K562 (cell line): ENCODE data around the gene RNU11. TPM values are rescaled to one million over a fixed set of nuclear protein-coding genes. Genes with fewer than 3 reads are reported as not detected.

Experiments used
- ARHGAP35 ChIP-seq: fragments of 450-650 bp; IDR thresholded peaks from 2 replicates; pipeline ENCODE4 v1.6.1; 2018; ENCODE audit not compliant: partially characterized antibody
- ATF1 ChIP-seq, 2 experiments: fragments of 450-650 bp in 1 of 2; IDR thresholded peaks; 2 replicates each; pipeline ENCODE4 v1.6.1; 2016; ENCODE audit warnings: missing compliant biosample characterization in 1 of 2, missing genetic modification characterization in 1 of 2
- BRD4 ChIP-seq: fragments of 200-600 bp; sonication (generic); IDR thresholded peaks from 2 replicates; pipeline ENCODE4 v1.6.1; 2017; ENCODE audit warnings: inconsistent platforms
- C11orf30 ChIP-seq: fragments of 450-650 bp; IDR thresholded peaks from 2 replicates; pipeline ENCODE4 v1.6.1; 2016; ENCODE audit warnings: low read depth, mild to moderate bottlenecking
- CBX3 ChIP-seq, 2 experiments: IDR thresholded peaks; 1 replicate in 1 of 2; 2 replicates in 1 of 2; pipeline ENCODE4 v1.6.1; 2012; ENCODE audit warnings: inconsistent platforms in 2 of 2, low read length in 2 of 2, borderline replicate concordance in 1 of 2, control low read depth in 1 of 2
- CHCHD3 ChIP-seq: fragments of 250-450 bp; sonication (Bioruptor Pico); IDR thresholded peaks from 2 replicates; pipeline ENCODE4 v2.1.2; 2022; ENCODE audit warnings: mild to moderate bottlenecking
- ESRRB ChIP-seq: fragments of 250-450 bp; sonication (Bioruptor Pico); IDR thresholded peaks from 2 replicates; pipeline ENCODE4 v1.5.0; 2020; ENCODE audit warnings: mild to moderate bottlenecking, moderate library complexity, borderline replicate concordance
- HDAC8 ChIP-seq: fragments of 450-650 bp; IDR thresholded peaks from 2 replicates; pipeline ENCODE4 v1.6.1; 2016; ENCODE audit warnings: mild to moderate bottlenecking, missing genetic modification characterization, moderate library complexity, missing compliant biosample characterization
- JUN ChIP-seq, 2 experiments: sonication (generic) in 1 of 2; formaldehyde crosslinking in 1 of 2; IDR thresholded peaks; 2 replicates each; pipeline versions ENCODE4 v1.6.1 to v1.8.0; 2012 to 2022; ENCODE audit warnings: borderline replicate concordance in 2 of 2, mild to moderate bottlenecking in 2 of 2, improper control_type of control experiment in 1 of 2, low read depth in 1 of 2, low read length in 1 of 2, missing genetic modification reagents in 1 of 2
- KDM2B ChIP-seq: fragments of 250-450 bp; sonication (Bioruptor Pico); IDR thresholded peaks from 2 replicates; pipeline ENCODE4 v1.8.0; 2021; ENCODE audit warnings: mild to moderate bottlenecking, moderate library complexity
- MAFG ChIP-seq: fragments of 450-650 bp; conservative IDR thresholded peaks from 2 replicates; pipeline ENCODE4 v1.6.1; 2016; ENCODE audit warnings: missing genetic modification characterization, missing compliant biosample characterization
- MAFK ChIP-seq: IDR thresholded peaks from 2 replicates; pipeline ENCODE4 v1.6.1; 2011; ENCODE audit warnings: low read length, improper control_type of control experiment
- RAD21 ChIP-seq, 2 experiments: fragments of 250-450 bp in 1 of 2; fragments of 450-650 bp in 1 of 2; sonication (Bioruptor Pico) in 1 of 2; formaldehyde crosslinking in 1 of 2; IDR thresholded peaks in 1 of 2; conservative IDR thresholded peaks in 1 of 2; 2 replicates each; pipeline versions ENCODE4 v1.4.0 to v1.8.0; 2020 to 2022; ENCODE audit warnings: mild to moderate bottlenecking in 2 of 2, moderate library complexity in 1 of 2
- RBFOX2 ChIP-seq: fragments of 200-400 bp; formaldehyde crosslinking; IDR thresholded peaks from 2 replicates; pipeline ENCODE4 v1.6.1; 2017; ENCODE audit warnings: low read depth, mild to moderate bottlenecking, low read length, moderate library complexity
- RBM39 ChIP-seq: fragments of 200-400 bp; formaldehyde crosslinking; optimal IDR thresholded peaks from 2 replicates; pipeline ENCODE3; 2018; ENCODE audit warnings: low read depth, low read length
- SAFB ChIP-seq: fragments of 200-400 bp; formaldehyde crosslinking; IDR thresholded peaks from 2 replicates; pipeline ENCODE4 v1.6.1; 2017; ENCODE audit warnings: low read depth, low read length, borderline replicate concordance
- TAL1 ChIP-seq: fragments of 450-650 bp; IDR thresholded peaks from 2 replicates; pipeline ENCODE4 v1.6.1; 2016; ENCODE audit warnings: mild to moderate bottlenecking
- polyA plus RNA-seq, 8 experiments: library from polyadenylated mRNA; depleted of rRNA in 4 of 8; stranded (reverse) in 5 of 8; unstranded in 3 of 8; fragments of >200 nt; fragmentation: Nextera tagmentation in 2 of 8; fragmentation: Illumina TruSeq in 1 of 8; extraction: Ambion mirVana in 2 of 8; extraction: Trizol in 1 of 8; gene quantifications; 2 replicates each; pipeline versions ENCODE4 v1.2.1 to v1.2.3, GENCODE V29; 2011 to 2014; ENCODE audit warnings: inconsistent platforms in 1 of 8, missing spikeins in 1 of 8
- total RNA-seq, 7 experiments: library from RNA; depleted of rRNA in 6 of 7; stranded (reverse); fragments of >200 nt in 6 of 7; fragmentation: Illumina TruSeq in 2 of 7; extraction: Trizol in 2 of 7; gene quantifications; 2 replicates each; pipeline versions ENCODE4 v1.2.1 to v1.2.3, GENCODE V29; 2011 to 2021; ENCODE audit warnings: low replicate concordance in 1 of 7
- TF ChIP-seq, protein P1 (sequence below): fragments of 250-450 bp; sonication (Bioruptor Pico); IDR thresholded peaks from 2 replicates; pipeline ENCODE4 v1.5.0; 2021; ENCODE audit warnings: mild to moderate bottlenecking, borderline replicate concordance
- TF ChIP-seq, protein P2 (sequence below): fragments of 250-450 bp; sonication (Bioruptor Pico); IDR thresholded peaks from 2 replicates; pipeline ENCODE4 v1.4.0; 2020; ENCODE audit warnings: mild to moderate bottlenecking
- TF ChIP-seq, protein P3 (sequence below), 3 experiments: IDR thresholded peaks in 2 of 3; conservative IDR thresholded peaks in 1 of 3; 2 replicates each; pipeline ENCODE4 v1.5.1; 2011 to 2012; ENCODE audit warnings: low read length in 3 of 3, mild to moderate bottlenecking in 3 of 3, control low read depth in 2 of 3, improper control_type of control experiment in 1 of 3, inconsistent platforms in 1 of 3, low read depth in 1 of 3, mixed read lengths in 1 of 3, moderate library complexity in 1 of 3; ENCODE audit not compliant: insufficient read depth in 2 of 3
- TF ChIP-seq, protein P4 (sequence below): fragments of 250-450 bp; sonication (Bioruptor Pico); IDR thresholded peaks from 2 replicates; pipeline ENCODE4 v1.4.0; 2020; ENCODE audit warnings: mild to moderate bottlenecking, moderate library complexity

The RNU11 gene
- total and polyA plus RNA-seq, 9 of the 15 experiments (the other 6 are each of a cell fraction or from before 2014, with no cell fraction given): not detected

DNA sequence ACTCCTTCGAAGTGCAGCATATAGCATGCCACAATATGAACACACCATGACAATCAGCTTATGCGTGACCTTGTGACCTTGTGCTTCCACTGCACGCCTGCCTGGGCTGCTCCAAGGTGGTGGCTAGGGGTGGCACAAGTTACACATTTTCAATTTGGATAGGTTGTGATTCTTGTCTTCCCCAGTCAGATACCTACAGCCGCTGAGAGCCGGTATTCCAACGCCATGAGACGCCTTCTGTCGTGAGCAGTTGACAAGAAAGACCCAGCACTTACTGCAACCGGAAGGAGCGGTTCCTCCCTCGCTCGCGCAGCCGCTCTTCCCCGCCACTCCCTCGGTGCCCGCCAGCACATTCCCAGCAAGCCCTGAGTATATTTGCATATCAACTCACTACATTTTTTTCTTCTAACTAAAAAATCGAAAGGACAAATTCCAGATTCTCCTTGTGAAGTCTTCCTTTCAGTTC is 359 bp upstream of the RNU11 start (continued):
- TF ChIP-seq, protein P1, sequence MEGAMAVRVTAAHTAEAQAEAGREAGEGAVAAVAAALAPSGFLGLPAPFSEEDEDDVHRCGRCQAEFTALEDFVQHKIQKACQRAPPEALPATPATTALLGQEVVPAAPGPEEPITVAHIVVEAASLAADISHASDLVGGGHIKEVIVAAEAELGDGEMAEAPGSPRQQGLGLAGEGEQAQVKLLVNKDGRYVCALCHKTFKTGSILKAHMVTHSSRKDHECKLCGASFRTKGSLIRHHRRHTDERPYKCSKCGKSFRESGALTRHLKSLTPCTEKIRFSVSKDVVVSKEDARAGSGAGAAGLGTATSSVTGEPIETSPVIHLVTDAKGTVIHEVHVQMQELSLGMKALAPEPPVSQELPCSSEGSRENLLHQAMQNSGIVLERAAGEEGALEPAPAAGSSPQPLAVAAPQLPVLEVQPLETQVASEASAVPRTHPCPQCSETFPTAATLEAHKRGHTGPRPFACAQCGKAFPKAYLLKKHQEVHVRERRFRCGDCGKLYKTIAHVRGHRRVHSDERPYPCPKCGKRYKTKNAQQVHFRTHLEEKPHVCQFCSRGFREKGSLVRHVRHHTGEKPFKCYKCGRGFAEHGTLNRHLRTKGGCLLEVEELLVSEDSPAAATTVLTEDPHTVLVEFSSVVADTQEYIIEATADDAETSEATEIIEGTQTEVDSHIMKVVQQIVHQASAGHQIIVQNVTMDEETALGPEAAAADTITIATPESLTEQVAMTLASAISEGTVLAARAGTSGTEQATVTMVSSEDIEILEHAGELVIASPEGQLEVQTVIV: peak; percentile 80; the same call in 1 of the 2 replicates
- TF ChIP-seq ARHGAP35 (no peak), RBM39 (no peak), SAFB (no peak), CHCHD3 (0 out of 2 replicates have a peak, but pooled peaks have one; percentile 42), MAFG (tag) (no peak; the same call in 1 of the 2 replicates), ATF1 (CRISPR knock-in tag; IDR thresholded peaks at IDR 0.05) (no peak), ATF1 (tag; IDR thresholded peaks at IDR 0.05) (peak; percentile 75), RAD21 (CRISPR knock-in tag; conservative IDR thresholded peaks at IDR 0.05 in 1 of 2, IDR thresholded peaks at IDR 0.05 in 1 of 2) (no peak), KDM2B (CRISPR knock-in tag) (no peak), C11orf30 (no peak; the same call in none of the 2 replicates), MAFK (no peak), ESRRB (CRISPR knock-in tag) (no peak), RBFOX2 (no peak), BRD4 (no peak; the same call in 1 of the 2 replicates), TAL1 (no peak), JUN (IDR thresholded peaks at IDR 0.05; ENCODE audit: borderline replicate concordance, low read depth, low read length) (no peak), JUN (CRISPR knock-in tag; IDR thresholded peaks at IDR 0.05; ENCODE audit: borderline replicate concordance) (no peak), HDAC8 (tag) (peak; percentile 69; the same call in 1 of the 2 replicates), CBX3 (IDR thresholded peaks at IDR 0.05; ENCODE audit: borderline replicate concordance in 1 of 2, low read length in 2 of 2) (no peak)
- TF ChIP-seq, protein P2, sequence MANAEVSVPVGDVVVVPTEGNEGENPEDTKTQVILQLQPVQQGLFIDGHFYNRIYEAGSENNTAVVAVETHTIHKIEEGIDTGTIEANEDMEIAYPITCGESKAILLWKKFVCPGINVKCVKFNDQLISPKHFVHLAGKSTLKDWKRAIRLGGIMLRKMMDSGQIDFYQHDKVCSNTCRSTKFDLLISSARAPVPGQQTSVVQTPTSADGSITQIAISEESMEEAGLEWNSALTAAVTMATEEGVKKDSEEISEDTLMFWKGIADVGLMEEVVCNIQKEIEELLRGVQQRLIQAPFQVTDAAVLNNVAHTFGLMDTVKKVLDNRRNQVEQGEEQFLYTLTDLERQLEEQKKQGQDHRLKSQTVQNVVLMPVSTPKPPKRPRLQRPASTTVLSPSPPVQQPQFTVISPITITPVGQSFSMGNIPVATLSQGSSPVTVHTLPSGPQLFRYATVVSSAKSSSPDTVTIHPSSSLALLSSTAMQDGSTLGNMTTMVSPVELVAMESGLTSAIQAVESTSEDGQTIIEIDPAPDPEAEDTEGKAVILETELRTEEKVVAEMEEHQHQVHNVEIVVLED: no peak
- TF ChIP-seq, protein P3, sequence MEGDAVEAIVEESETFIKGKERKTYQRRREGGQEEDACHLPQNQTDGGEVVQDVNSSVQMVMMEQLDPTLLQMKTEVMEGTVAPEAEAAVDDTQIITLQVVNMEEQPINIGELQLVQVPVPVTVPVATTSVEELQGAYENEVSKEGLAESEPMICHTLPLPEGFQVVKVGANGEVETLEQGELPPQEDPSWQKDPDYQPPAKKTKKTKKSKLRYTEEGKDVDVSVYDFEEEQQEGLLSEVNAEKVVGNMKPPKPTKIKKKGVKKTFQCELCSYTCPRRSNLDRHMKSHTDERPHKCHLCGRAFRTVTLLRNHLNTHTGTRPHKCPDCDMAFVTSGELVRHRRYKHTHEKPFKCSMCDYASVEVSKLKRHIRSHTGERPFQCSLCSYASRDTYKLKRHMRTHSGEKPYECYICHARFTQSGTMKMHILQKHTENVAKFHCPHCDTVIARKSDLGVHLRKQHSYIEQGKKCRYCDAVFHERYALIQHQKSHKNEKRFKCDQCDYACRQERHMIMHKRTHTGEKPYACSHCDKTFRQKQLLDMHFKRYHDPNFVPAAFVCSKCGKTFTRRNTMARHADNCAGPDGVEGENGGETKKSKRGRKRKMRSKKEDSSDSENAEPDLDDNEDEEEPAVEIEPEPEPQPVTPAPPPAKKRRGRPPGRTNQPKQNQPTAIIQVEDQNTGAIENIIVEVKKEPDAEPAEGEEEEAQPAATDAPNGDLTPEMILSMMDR (IDR thresholded peaks at IDR 0.05 in 2 of 3, conservative IDR thresholded peaks at IDR 0.05 in 1 of 3; ENCODE audit: insufficient read depth in 2 of 3, low read depth in 1 of 3, low read length in 3 of 3): no peak
- TF ChIP-seq, protein P4, sequence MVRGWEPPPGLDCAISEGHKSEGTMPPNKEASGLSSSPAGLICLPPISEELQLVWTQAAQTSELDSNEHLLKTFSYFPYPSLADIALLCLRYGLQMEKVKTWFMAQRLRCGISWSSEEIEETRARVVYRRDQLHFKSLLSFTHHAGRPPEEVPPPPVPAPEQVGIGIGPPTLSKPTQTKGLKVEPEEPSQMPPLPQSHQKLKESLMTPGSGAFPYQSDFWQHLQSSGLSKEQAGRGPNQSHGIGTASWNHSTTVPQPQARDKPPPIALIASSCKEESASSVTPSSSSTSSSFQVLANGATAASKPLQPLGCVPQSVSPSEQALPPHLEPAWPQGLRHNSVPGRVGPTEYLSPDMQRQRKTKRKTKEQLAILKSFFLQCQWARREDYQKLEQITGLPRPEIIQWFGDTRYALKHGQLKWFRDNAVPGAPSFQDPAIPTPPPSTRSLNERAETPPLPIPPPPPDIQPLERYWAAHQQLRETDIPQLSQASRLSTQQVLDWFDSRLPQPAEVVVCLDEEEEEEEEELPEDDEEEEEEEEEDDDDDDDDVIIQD (CRISPR knock-in tag): no peak
